COR-L47 (cell line): ENCODE measurements around the gene KCNE5.
"Not testable (repeated sequence)": the region's sequence is repeated elsewhere in the genome, so short reads cannot be mapped to it uniquely, and the experiment has no call there.

Source experiments
- DNase-seq: peaks from one replicate; lab custom pipeline; 2025; lab: John Stamatoyannopoulos, UW

Gene KCNE5

GRCh38 chrX:109601486-109601885 is 23.5 kb downstream of the KCNE5 start:
- DNase-seq, result no peak

GRCh38 chrX:109600237-109600651 is 24.7 kb downstream of the KCNE5 start:
- DNase-seq, result no peak

DNA sequence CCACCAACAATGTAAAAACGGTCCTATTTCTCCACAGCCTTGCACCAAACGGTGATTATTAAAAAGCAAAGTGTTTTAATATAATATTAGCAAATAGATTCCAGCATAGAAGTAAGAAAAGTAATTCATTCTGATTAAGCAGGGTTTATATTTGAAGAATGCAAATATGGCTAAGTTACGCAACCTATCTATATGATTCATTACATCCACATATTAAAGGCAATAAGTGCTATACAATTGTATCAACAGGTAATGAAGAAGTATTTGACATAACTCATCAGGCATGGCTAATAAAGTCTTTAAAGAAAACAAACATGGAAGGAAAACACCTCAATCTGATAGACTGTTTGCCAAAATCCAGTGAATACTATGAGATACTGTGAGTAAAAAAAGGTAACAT is 29.0 kb downstream of the KCNE5 start:
- no peak for DNase-seq

- DNase-seq, result no peak
These were observed 34.8 kb downstream of the KCNE5 start for GRCh38 chrX:109590176-109590575.

- no peak for DNase-seq
These were observed 39.5 kb downstream of the KCNE5 start for GRCh38 chrX:109585488-109585887.

GRCh38 chrX:109578916-109579315 is 46.1 kb downstream of the KCNE5 start:
- no peak for DNase-seq

- DNase-seq, result no peak
These were observed 47.9 kb downstream of the KCNE5 start for GRCh38 chrX:109577055-109577454.

GRCh38 chrX:109576083-109576482 is 48.9 kb downstream of the KCNE5 start:
- not testable (repeated sequence) for DNase-seq
